Fibroblast of lung (primary cell): ENCODE measurements around the gene SMCHD1. TPM values are rescaled to one million over a fixed set of nuclear protein-coding genes. Genes with fewer than 3 reads are reported as not detected.

Source experiments
- DNase-seq, 2 donors: peaks; one replicate each; pipeline versions ENCODE4 v3.0.0 to v3.0.0-alpha.2; 2010; ENCODE audit warnings: low read depth in 2 of 2
- H2AFZ ChIP-seq: 2 replicates; pipeline ENCODE4 v1.5.1; 2012; ENCODE audit warnings: low read length, control low read depth, inconsistent platforms
- H3K27ac ChIP-seq: 2 replicates; pipeline ENCODE4 v1.5.1; 2011; ENCODE audit warnings: low read length, control low read depth; ENCODE audit not compliant: insufficient read depth
- H3K27me3 ChIP-seq: 2 replicates; pipeline ENCODE4 v1.5.1; 2011; ENCODE audit warnings: mild to moderate bottlenecking, low read length; ENCODE audit not compliant: control insufficient read depth, insufficient read depth
- H3K36me3 ChIP-seq: 2 replicates; pipeline ENCODE4 v1.5.1; 2011; ENCODE audit warnings: low read length; ENCODE audit not compliant: control insufficient read depth, insufficient read depth
- H3K4me1 ChIP-seq: 2 replicates; pipeline ENCODE4 v1.5.1; 2011; ENCODE audit warnings: low read length; ENCODE audit not compliant: control insufficient read depth, insufficient read depth; ENCODE audit errors: extremely low read depth
- H3K4me2 ChIP-seq: 2 replicates; pipeline ENCODE4 v1.5.1; 2011; ENCODE audit warnings: low read length, control low read depth; ENCODE audit not compliant: insufficient read depth; ENCODE audit errors: extremely low read depth
- H3K4me3 ChIP-seq, 4 experiments: fragments of 200-600 bp in 1 of 4; sonication (generic) in 1 of 4; replicated peaks in 1 of 4; 2 replicates each; pipeline ENCODE4 v1.5.1; 2011 to 2016; ENCODE audit warnings: low read length in 4 of 4, low read depth in 3 of 4, mild to moderate bottlenecking in 3 of 4, control low read depth in 2 of 4, inconsistent platforms in 1 of 4, mixed read lengths in 1 of 4; ENCODE audit not compliant: insufficient read depth in 1 of 4; ENCODE audit errors: control extremely low read depth in 1 of 4
- H3K79me2 ChIP-seq: 2 replicates; pipeline ENCODE4 v1.5.1; 2012; ENCODE audit warnings: mild to moderate bottlenecking, low read length, inconsistent platforms; ENCODE audit not compliant: control insufficient read depth, insufficient read depth
- H3K9ac ChIP-seq: 2 replicates; pipeline ENCODE4 v1.5.1; 2011; ENCODE audit warnings: mild to moderate bottlenecking, low read length, control low read depth; ENCODE audit not compliant: insufficient read depth
- H3K9me3 ChIP-seq: 2 replicates; pipeline ENCODE4 v1.5.1; 2012; ENCODE audit warnings: low read depth, low read length; ENCODE audit not compliant: control insufficient read depth, insufficient read depth
- H4K20me1 ChIP-seq: 2 replicates; pipeline ENCODE4 v1.5.1; 2011; ENCODE audit warnings: low read length; ENCODE audit not compliant: control insufficient read depth, insufficient read depth; ENCODE audit errors: extremely low read depth
- CTCF ChIP-seq, 2 donors: IDR thresholded peaks in 1 of 2; conservative IDR thresholded peaks in 1 of 2; 1 replicate in 1 of 2; 2 replicates in 1 of 2; pipeline ENCODE4 v1.5.1; 2011 to 2012; ENCODE audit warnings: low read length in 2 of 2, control low read depth in 1 of 2, inconsistent platforms in 1 of 2, low read depth in 1 of 2, mild to moderate bottlenecking in 1 of 2
- EZH2 ChIP-seq: IDR thresholded peaks from 2 replicates; pipeline ENCODE4 v1.5.1; 2012; ENCODE audit warnings: low read length, control low read depth, mild to moderate bottlenecking; ENCODE audit errors: missing control alignments
- polyA plus RNA-seq, 2 donors: library from polyadenylated mRNA; depleted of rRNA in 1 of 2; stranded (reverse) in 1 of 2; unstranded in 1 of 2; fragments of >200 nt; gene quantifications; 2 replicates each; pipeline ENCODE4 v1.2.1, GENCODE V29; 2011 to 2012; ENCODE audit warnings: missing spikeins in 1 of 2
- total RNA-seq: library from RNA; depleted of rRNA; stranded (reverse); fragments of >200 nt; gene quantifications from 2 replicates; pipeline ENCODE4 v1.2.1, GENCODE V29; 2014

The SMCHD1 gene
- total and polyA plus RNA-seq, 2 donors (not counting 1 experiment from before 2014, with no cell fraction given) = 19.6 to 96.1 TPM

- no peaks in the 10 kb centered on the region for H3K36me3 ChIP-seq
- TF ChIP-seq CTCF (conservative IDR thresholded peaks at IDR 0.05 in 1 of 2, IDR thresholded peaks at IDR 0.05 in 1 of 2; ENCODE audit: low read depth in 1 of 2, low read length in 2 of 2) = no peak
- TF ChIP-seq EZH2 = no peak
- no peak overlapping the region for H3K27ac ChIP-seq
- no peaks in the 10 kb centered on the region for H4K20me1 ChIP-seq
- no peak overlapping the region for H3K4me3 ChIP-seq
- DNase-seq = peak in 1 of 2 donors; percentile 12
- H3K4me2 ChIP-seq = no peak overlapping the region
- H3K79me2 ChIP-seq = peaks cover 30% of the 10 kb centered on the region
- H3K9me3 ChIP-seq = no peaks in the 10 kb centered on the region
- H3K27me3 ChIP-seq = no peaks in the 10 kb centered on the region
- no peak overlapping the region for H3K9ac ChIP-seq
- no peak overlapping the region for H2AFZ ChIP-seq
- no peaks in the 10 kb centered on the region for H3K4me1 ChIP-seq
Observed at GRCh38 chr18:2686349-2686968, 30.9 kb downstream of the SMCHD1 start.

- H3K79me2 ChIP-seq = peaks cover 23% of the 10 kb centered on the region
- no peak overlapping the region for H2AFZ ChIP-seq
- no peaks in the 10 kb centered on the region for H3K9me3 ChIP-seq
- no peak for TF ChIP-seq EZH2
- TF ChIP-seq CTCF (conservative IDR thresholded peaks at IDR 0.05 in 1 of 2, IDR thresholded peaks at IDR 0.05 in 1 of 2; ENCODE audit: low read depth in 1 of 2, low read length in 2 of 2) = no peak
- no peak overlapping the region for H3K4me3 ChIP-seq
- no peaks in the 10 kb centered on the region for H4K20me1 ChIP-seq
- H3K9ac ChIP-seq = no peak overlapping the region
- DNase-seq = no peak
- no peak overlapping the region for H3K4me2 ChIP-seq
- no peaks in the 10 kb centered on the region for H3K27me3 ChIP-seq
- no peaks in the 10 kb centered on the region for H3K36me3 ChIP-seq
- no peaks in the 10 kb centered on the region for H3K4me1 ChIP-seq
- no peak overlapping the region for H3K27ac ChIP-seq
Observed at GRCh38 chr18:2687390-2688001, 32.0 kb downstream of the SMCHD1 start.

- H4K20me1 ChIP-seq = no peaks in the 10 kb centered on the region
- DNase-seq = peak in 1 of 2 donors; percentile 9
- TF ChIP-seq CTCF (conservative IDR thresholded peaks at IDR 0.05 in 1 of 2, IDR thresholded peaks at IDR 0.05 in 1 of 2; ENCODE audit: low read depth in 1 of 2, low read length in 2 of 2) (no peak), EZH2 (no peak)
- H3K4me1 ChIP-seq = no peaks in the 10 kb centered on the region
- peaks cover 2% of the 10 kb centered on the region for H3K79me2 ChIP-seq
- H3K4me2 ChIP-seq = no peak overlapping the region
- H3K27ac ChIP-seq = no peak overlapping the region
- no peaks in the 10 kb centered on the region for H3K9me3 ChIP-seq
- H3K36me3 ChIP-seq = peaks cover 4% of the 10 kb centered on the region
- H2AFZ ChIP-seq = no peak overlapping the region
- no peak overlapping the region for H3K9ac ChIP-seq
- no peak overlapping the region for H3K4me3 ChIP-seq
- H3K27me3 ChIP-seq = no peaks in the 10 kb centered on the region
Observed at GRCh38 chr18:2692508-2692907, 37.0 kb downstream of the SMCHD1 start.
